Measurements from ENCODE around the gene VEZF1. TPM values are rescaled to one million over a fixed set of nuclear protein-coding genes. Genes with fewer than 3 reads are reported as not detected.

VEZF1 gene
- total RNA-seq, 2 experiments from 2014 or later: 26.8 to 29.8 TPM

DNA sequence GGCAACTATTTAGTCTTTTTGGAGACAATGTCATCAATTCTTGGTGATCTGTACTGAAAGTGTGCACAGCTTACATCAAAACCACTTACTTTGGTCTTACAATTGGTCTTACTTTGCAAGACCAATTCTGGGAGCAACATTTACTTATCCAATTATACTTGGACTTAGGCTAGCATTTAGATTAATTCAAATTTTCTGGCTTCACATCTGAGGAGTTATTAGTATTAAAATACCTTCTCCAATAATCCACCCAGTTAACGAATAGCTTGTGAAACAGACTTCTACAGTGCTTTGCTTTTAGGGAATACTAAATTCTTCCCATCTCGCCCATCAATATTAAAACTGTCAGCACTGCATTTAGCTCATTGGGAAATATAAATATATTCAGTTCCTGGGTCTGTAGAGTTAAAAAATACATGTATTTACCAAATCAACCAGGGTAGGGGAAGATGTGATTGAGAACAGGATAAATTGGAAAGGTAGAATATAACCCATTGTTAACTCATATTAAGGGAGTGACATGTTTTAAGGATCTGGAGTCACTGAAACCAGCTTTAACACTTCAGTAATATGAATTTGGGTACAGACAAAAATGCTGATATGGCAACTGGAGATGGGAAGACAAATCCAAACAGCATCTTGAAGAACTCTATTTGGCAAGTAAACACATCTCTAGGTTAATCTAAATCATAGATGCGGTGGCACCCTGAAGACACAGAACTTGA lies 9.2 kb upstream of the VEZF1 start:
- ChIA-PET CTCF (interaction anchor here (1.1 to 10.7 kb wide), 7 partner anchors 9 to 140 kb away, joined by 4 to 170 read pairs (median 13); partner anchors contain the start of genes SRSF1 and VEZF1), POLR2A (interaction anchor here (0.9 to 3.7 kb wide), 5 partner anchors 9 to 136 kb away, joined by 3 to 32 read pairs (median 4); partner anchors contain the start of genes DYNLL2, SRSF1 and VEZF1)
- H3K4me1 Mint-ChIP-seq (ENCODE audit: low read depth): peaks cover 85% of the 10 kb centered on the region
- intact Hi-C loops (cut with micrococcal nuclease): no loop called here
- H3K36me3 Mint-ChIP-seq: peaks cover 22% of the 10 kb centered on the region
- H3K4me3 Mint-ChIP-seq: no peak overlapping the region
- no peaks in the 10 kb centered on the region for H3K9me3 Mint-ChIP-seq
- H3K27me3 Mint-ChIP-seq: no peaks in the 10 kb centered on the region
- H3K27ac Mint-ChIP-seq: peak overlapping the region; percentile 58
- no peak for DNase-seq

DNA sequence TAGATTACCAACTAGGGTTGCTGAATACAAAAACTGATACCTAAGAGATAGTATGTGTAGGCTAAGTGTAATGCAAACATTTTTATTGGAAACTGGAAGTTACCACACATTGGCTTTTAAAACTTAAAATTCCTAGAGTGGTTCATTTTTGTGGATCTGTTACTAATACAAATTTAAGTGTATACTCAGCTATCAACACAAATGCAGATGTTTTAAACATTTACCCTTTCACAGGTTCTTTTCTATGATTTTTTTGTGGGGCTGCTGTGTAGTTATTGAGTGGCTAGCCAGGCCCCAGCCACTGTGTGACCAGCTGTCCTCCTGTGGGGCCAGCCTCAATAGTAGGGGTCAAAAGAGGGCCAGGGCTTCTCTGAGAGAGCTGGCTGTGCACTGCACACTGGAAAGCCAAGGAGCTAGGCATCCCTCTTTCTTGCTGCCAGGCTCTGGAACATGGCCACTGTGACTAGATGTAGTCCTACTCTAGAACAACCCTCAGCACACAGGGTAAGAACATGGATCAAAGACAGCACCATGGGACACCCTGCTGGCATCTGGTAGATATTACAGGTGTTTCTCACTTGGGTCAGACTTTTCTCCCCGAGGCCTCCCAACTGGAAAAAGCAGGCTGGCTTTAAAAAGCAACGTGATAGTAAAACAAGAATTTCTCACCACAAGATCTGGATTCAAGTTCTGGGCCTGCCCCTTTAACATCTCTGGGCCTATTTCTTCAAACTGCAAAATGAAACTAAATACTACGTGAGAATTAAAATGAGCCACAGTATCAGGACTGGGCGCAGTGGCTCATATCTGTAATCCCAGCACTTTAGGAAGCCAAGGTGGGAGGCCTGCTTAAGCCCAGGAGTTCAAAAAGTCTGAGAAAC lies 7.3 kb upstream of the VEZF1 start:
- POLR2A ChIA-PET: interaction anchor here (1.8 to 3.7 kb wide), 3 partner anchors 11 to 134 kb away, joined by 4 to 32 read pairs (median 9); partner anchors contain the start of genes DYNLL2 and SRSF1

DNA sequence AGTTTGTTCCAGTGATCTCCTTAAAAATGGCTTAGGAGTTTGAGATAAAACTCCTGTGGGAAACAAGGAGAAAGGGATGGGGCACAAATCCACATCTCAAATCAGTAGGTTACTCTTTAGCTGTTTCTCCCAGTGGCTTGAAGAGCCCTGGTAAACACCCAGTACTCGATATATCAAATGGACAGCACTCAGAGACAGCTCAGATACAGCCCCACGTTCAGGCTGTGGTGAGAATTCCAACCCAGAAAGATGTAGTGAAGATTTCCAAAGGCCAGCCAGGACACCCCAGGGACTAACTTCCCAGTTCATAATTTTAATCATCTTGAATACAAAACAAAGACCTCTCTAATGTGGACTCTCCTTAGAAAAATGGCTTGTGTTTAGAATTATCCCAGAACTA lies 6.4 kb upstream of the VEZF1 start:
- intact Hi-C loops (cut with micrococcal nuclease): loop anchor here (2.0 kb wide), 1 partner anchor 46 kb away; no protein-coding TSS in a partner anchor
- peak overlapping the region; percentile 3 for H3K27ac Mint-ChIP-seq
- H3K36me3 Mint-ChIP-seq: peaks cover 20% of the 10 kb centered on the region
- H3K27me3 Mint-ChIP-seq: no peaks in the 10 kb centered on the region
- H3K4me3 Mint-ChIP-seq: no peak overlapping the region
- no peak for DNase-seq
- no peaks in the 10 kb centered on the region for H3K9me3 Mint-ChIP-seq
- ChIA-PET CTCF (interaction anchor here (0.7 to 10.7 kb wide), 11 partner anchors 9 to 160 kb away, joined by 3 to 170 read pairs (median 5); partner anchors contain the start of genes MRPS23 and SRSF1), POLR2A (interaction anchor here (0.7 to 3.7 kb wide), 2 partner anchors 12 to 39 kb away, joined by 3 to 32 read pairs; partner anchors contain the start of genes CUEDC1 and SRSF1)
- peaks cover 64% of the 10 kb centered on the region for H3K4me1 Mint-ChIP-seq (ENCODE audit: low read depth)

More for the DNA sequence above, 7.3 kb upstream of the VEZF1 start:
- H3K9me3 Mint-ChIP-seq: no peaks in the 10 kb centered on the region
- H3K27ac Mint-ChIP-seq: peak overlapping the region; percentile 47
- H3K36me3 Mint-ChIP-seq: peaks cover 20% of the 10 kb centered on the region
- intact Hi-C loops (cut with micrococcal nuclease): loop anchor here (1.0 to 2.0 kb wide), 6 partner anchors 8 to 137 kb away; partner anchors contain the start of gene SRSF1
- no peak overlapping the region for H3K4me3 Mint-ChIP-seq
- no peaks in the 10 kb centered on the region for H3K27me3 Mint-ChIP-seq
- peak; percentile 76 for DNase-seq
- CTCF ChIA-PET: interaction anchor here (0.7 to 10.7 kb wide), 8 partner anchors 9 to 138 kb away, joined by 3 to 170 read pairs (median 7); partner anchors contain the start of gene SRSF1
- peaks cover 69% of the 10 kb centered on the region for H3K4me1 Mint-ChIP-seq (ENCODE audit: low read depth)

DNA sequence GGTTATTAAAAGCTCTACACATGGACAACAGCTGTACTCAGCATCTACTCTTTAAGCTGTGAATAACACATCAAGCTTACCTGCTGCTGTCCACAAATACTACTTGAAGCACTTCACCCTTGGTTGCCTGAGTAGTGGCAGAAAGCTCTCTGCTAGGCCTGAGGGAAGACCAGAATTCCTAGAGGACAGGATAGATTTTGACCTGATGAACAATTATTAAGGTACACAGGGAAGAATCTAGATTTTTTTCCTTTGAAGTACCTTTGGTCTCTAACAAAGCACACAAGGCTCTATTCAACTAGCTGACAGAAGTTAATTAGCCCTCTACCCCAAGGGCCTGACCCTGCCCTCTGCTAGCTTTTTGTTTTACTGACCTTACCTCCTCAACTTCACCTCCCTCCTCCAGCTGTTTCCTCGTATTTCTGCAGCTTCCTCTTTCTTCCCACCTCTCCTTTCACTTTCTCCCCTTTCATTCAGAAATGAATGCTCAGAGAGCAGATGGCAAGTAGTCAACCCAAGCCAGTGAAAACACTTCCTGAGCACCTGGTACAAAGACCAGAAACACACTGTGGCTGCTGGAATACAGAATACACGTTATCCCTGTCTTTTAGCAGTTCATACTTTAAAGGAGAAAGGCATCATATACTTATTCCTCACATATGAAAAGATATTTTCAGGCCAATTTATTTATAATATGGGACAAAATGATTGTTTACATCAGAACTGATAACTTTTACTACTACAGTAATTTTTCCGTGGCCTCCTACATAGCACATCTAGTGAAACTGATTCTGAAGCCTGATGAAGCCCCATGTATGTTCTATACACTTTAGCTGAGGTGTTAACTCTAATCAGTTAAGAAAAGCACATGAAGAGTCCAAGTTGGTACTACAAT lies 5.7 kb upstream of the VEZF1 start:
- no peak for DNase-seq
- intact Hi-C loops (cut with micrococcal nuclease): loop anchor here (2.0 kb wide), 1 partner anchor 45 kb away; no protein-coding TSS in a partner anchor
- H3K36me3 Mint-ChIP-seq: peaks cover 14% of the 10 kb centered on the region
- H3K27me3 Mint-ChIP-seq: no peaks in the 10 kb centered on the region
- H3K27ac Mint-ChIP-seq: no peak overlapping the region
- POLR2A ChIA-PET: interaction anchor here (0.7 to 1.1 kb wide), 5 partner anchors 9 to 38 kb away, joined by 3 to 6 read pairs (median 4); partner anchors contain the start of genes CUEDC1 and SRSF1
- no peaks in the 10 kb centered on the region for H3K9me3 Mint-ChIP-seq
- CTCF ChIA-PET: interaction anchor here (0.6 to 10.7 kb wide), 9 partner anchors 9 to 192 kb away, joined by 3 to 170 read pairs (median 5); partner anchors contain the start of genes MRPS23 and SRSF1
- no peak overlapping the region for H3K4me3 Mint-ChIP-seq
- H3K4me1 Mint-ChIP-seq (ENCODE audit: low read depth): peaks cover 64% of the 10 kb centered on the region

DNA sequence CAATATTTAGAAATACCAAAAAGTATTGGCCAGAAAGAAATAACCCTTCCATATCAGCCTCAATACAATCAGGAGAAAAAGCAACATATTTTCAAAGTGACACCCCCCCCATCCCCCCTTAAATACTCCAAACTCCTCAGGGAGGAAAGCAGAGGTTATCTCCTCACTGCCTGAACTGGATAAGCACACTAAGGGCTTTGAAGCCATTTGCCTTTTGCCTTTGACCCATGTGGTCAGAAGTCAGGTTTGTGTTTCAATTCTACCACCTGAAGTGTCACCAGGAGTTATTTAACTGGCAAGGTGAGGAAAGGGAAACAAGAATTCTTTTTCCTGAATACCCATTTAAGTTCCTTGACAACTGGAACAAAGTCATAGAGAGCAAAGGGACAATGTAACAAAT lies 3.5 kb upstream of the VEZF1 start:
- CTCF ChIA-PET: interaction anchor here (0.7 to 2.4 kb wide), 3 partner anchors 9 to 191 kb away, joined by 3 to 26 read pairs (median 3); no protein-coding TSS in a partner anchor
- POLR2A ChIA-PET: interaction anchor here (0.5 to 0.7 kb wide), 2 partner anchors 16 to 152 kb away, joined by 4 to 5 read pairs; partner anchors contain the start of gene SRSF1
- H3K4me1 Mint-ChIP-seq (ENCODE audit: low read depth): peaks cover 52% of the 10 kb centered on the region
- H3K27ac Mint-ChIP-seq: no peak overlapping the region
- DNase-seq: no peak
- no peaks in the 10 kb centered on the region for H3K27me3 Mint-ChIP-seq
- H3K36me3 Mint-ChIP-seq: peaks cover 2% of the 10 kb centered on the region
- intact Hi-C loops (cut with micrococcal nuclease): no loop called here
- H3K4me3 Mint-ChIP-seq: no peak overlapping the region
- H3K9me3 Mint-ChIP-seq: no peaks in the 10 kb centered on the region

DNA sequence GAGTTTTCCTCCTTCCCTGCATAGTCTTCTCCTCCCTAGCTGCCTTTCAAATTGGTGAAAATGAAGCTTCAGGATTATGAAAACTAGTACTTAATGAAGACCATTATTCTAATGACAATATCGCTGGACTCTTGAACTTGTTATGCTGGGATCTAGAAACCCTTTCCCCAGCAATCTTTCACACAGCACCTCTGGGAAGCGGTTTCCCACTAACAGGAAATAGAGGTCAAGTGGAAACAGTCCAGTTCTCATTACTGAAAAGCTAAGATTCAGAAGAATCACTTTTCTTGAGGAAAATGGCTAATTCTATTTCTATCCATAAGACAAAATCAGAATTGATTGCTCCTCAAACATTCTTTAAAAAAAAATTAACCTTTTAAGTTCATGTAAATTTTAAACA lies 2.0 kb upstream of the VEZF1 start:
- POLR2A ChIA-PET: interaction anchor here (1.2 to 2.8 kb wide), 6 partner anchors 9 to 140 kb away, joined by 3 to 26 read pairs (median 5); partner anchors contain the start of genes MRPS23 and SRSF1
- intact Hi-C loops (cut with micrococcal nuclease): no loop called here
- H3K4me1 Mint-ChIP-seq (ENCODE audit: low read depth): peaks cover 53% of the 10 kb centered on the region

DNA sequence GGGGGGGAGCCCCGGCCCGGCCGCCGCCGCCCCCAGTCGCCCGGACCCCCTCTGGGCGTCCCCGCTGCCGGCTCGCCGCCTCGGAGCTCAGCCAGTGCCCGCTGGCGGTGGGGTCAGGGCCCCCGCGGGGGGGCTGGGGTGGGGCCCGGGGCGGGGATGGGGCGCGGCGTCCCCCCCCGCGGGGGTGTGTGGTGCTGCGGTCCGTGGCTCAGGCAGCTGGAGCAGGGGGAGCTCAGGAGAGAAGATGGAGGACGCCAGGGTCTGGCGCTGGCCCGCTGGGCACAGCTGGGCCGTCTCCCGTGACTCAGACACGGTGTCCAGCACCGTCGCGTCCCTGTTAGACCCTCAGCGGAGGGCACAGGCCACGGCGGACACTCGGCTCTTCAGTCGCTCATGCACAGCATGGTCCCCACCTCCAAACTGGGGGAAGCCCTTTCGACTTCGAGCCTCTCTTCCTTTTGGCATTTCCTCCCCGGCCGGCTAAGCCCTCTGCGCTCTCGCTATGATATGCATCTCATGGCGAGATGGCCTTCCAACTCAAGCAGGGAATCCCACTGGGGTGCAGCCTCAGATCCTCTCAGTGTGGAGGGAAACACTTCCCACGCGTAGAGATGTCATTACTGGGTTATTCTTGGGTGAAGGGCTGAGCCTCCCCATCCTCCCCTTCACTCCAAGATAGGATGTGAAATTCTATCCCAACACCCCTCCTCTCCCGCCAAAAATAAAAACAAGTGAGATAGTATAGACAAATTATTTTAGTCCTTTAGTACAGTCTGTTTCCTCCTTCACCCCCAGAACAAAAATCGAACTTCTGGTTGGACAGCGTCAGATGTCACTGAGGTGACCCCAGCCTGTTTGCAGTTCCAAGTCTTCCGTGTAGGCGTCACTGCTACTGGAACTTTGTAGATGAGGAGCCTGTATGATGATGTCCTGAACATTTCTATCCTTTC lies 522 bp upstream of the VEZF1 start:
- H3K4me3 Mint-ChIP-seq: peak overlapping the region; percentile 85
- peak overlapping the region; percentile 87 for H3K27ac Mint-ChIP-seq
- no peaks in the 10 kb centered on the region for H3K36me3 Mint-ChIP-seq
- no peaks in the 10 kb centered on the region for H3K9me3 Mint-ChIP-seq
- H3K4me1 Mint-ChIP-seq (ENCODE audit: low read depth): peaks cover 53% of the 10 kb centered on the region
- ChIA-PET CTCF (interaction anchor here (0.6 to 2.4 kb wide), 6 partner anchors 9 to 96 kb away, joined by 3 to 26 read pairs (median 4); no protein-coding TSS in a partner anchor), POLR2A (interaction anchor here (0.9 to 2.8 kb wide), 11 partner anchors 9 to 356 kb away, joined by 3 to 26 read pairs (median 4); partner anchors contain the start of genes MRPS23 and SRSF1)
- DNase-seq: peak; percentile 75
- H3K27me3 Mint-ChIP-seq: no peaks in the 10 kb centered on the region
- intact Hi-C loops (cut with micrococcal nuclease): loop anchor here (1.0 to 5.0 kb wide), 2 partner anchors 94 to 138 kb away; partner anchors contain the start of genes DYNLL2 and MRPS23

More for the DNA sequence above, 2.0 kb upstream of the VEZF1 start:
- CTCF ChIA-PET: interaction anchor here (1.1 to 2.4 kb wide), 7 partner anchors 10 to 133 kb away, joined by 3 to 26 read pairs (median 4); partner anchors contain the start of gene SRSF1
- peak overlapping the region; percentile 87 for H3K27ac Mint-ChIP-seq
- DNase-seq: no peak
- no peaks in the 10 kb centered on the region for H3K27me3 Mint-ChIP-seq
- H3K9me3 Mint-ChIP-seq: no peaks in the 10 kb centered on the region
- no peaks in the 10 kb centered on the region for H3K36me3 Mint-ChIP-seq
- no peak overlapping the region for H3K4me3 Mint-ChIP-seq

DNA sequence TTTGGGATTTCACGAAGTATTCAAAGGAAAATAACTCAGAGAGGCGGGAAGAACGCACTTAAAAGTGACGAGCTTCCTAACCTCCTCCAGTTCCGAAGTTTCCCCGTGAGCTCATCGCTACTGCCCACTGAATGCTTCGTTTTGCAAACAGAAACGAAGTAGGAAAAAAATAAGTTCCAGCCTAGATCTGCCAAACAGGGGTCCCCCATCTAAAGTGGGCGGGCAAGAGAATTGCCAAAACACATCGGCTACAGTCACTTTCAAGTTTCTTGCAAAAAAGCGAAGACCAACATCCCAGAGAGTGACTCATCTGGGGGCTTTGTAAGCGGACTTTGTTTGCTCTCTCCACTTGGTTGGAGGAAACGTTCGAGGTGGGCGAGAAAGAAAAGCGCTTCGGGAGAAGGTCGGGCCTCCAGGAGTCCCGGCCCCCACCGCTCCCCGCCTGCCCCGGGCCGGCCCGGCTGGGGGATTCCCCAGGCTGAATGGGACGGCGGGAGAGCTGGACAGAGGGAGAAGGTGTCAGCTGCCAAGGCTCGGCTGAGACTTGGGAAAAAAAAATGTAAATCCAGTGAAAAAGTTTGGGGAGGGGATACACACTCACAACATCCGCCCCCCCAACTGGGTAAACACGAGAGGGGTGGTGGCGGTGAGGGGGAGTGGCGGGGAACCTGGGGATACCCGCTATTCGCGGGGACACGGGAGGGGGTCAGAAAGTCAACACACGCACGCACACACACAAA lies 1.0 kb downstream of the VEZF1 start:
- H3K9me3 Mint-ChIP-seq: no peaks in the 10 kb centered on the region
- intact Hi-C loops (cut with micrococcal nuclease): loop anchor here (1.0 to 5.0 kb wide), 3 partner anchors 8 to 95 kb away; partner anchors contain the start of genes DYNLL2 and SRSF1
- DNase-seq: peak; percentile 60
- ChIA-PET POLR2A (interaction anchor here (1.0 to 1.8 kb wide), 4 partner anchors 14 to 107 kb away, joined by 3 to 10 read pairs (median 6); partner anchors contain the start of gene SRSF1), CTCF (interaction anchor here (0.7 to 2.7 kb wide), 13 partner anchors 9 to 137 kb away, joined by 3 to 21 read pairs (median 6); partner anchors contain the start of genes CUEDC1 and MRPS23)
- peaks cover 5% of the 10 kb centered on the region for H3K36me3 Mint-ChIP-seq
- peak overlapping the region; percentile 86 for H3K27ac Mint-ChIP-seq
- peak overlapping the region; percentile 89 for H3K4me3 Mint-ChIP-seq
- peaks cover 60% of the 10 kb centered on the region for H3K4me1 Mint-ChIP-seq (ENCODE audit: low read depth)
- H3K27me3 Mint-ChIP-seq: no peaks in the 10 kb centered on the region

DNA sequence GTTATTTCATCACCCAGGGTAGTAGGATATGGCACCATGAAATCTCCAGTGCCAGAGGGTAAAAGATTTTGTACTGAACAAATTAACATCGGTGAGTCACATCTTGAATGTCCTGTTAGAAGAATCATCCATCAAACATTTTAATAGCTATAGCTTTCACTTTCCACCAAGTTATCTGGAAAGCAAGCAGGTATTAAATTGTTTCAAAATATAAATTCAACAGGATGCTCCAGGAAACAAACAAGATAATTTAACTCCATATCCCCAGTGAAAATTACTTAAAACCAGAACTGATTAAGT lies 2.4 kb downstream of the VEZF1 start:
- H3K4me1 Mint-ChIP-seq (ENCODE audit: low read depth): peaks cover 64% of the 10 kb centered on the region
- DNase-seq: no peak
- ChIA-PET POLR2A (interaction anchor here (1.2 kb wide), 1 partner anchor 136 kb away, joined by 6 read pairs; the partner anchor contains the start of gene MRPS23), CTCF (interaction anchor here (0.6 to 2.7 kb wide), 10 partner anchors 10 to 134 kb away, joined by 3 to 21 read pairs (median 6); partner anchors contain the start of gene CUEDC1)
- no peak overlapping the region for H3K4me3 Mint-ChIP-seq
- H3K27me3 Mint-ChIP-seq: no peaks in the 10 kb centered on the region
- peaks cover 12% of the 10 kb centered on the region for H3K36me3 Mint-ChIP-seq
- H3K27ac Mint-ChIP-seq: no peak overlapping the region
- no peaks in the 10 kb centered on the region for H3K9me3 Mint-ChIP-seq
- intact Hi-C loops (cut with micrococcal nuclease): loop anchor here (5.0 kb wide), 1 partner anchor 97 kb away; the partner anchor contains the start of gene DYNLL2

Data from activated CD4-positive, alpha-beta memory T cell treated with anti-CD3 and anti-CD28 coated beads for 36 hours (primary cell).